ENCODE data around the gene DPP9. TPM values are rescaled to one million over a fixed set of nuclear protein-coding genes. Genes with fewer than 3 reads are reported as not detected.

The DPP9 gene
- total RNA-seq: 100 to 1,000 TPM in 1 of 2 donors, 10 to 100 TPM in 1; 56.3 to 100 TPM

GRCh38 chr19:4723595-4724514 lies at the start of gene DPP9:
TSS of gene DPP9 (minus strand) at chr19:4723842. CDS start at chr19:4719906, 3,936 bp downstream.
- peak; percentile 14 for TF ChIP-seq CTCF (IDR thresholded peaks at IDR 0.05)
- Histone ChIP-seq H3K4me1 (peaks cover 11% of the 10 kb centered on the region), H3K27ac (peak within 1 kb of the TSS; percentile 86), H3K9me3 (no peaks in the 10 kb centered on the region), H3K9ac (ENCODE audit: low read depth in 2 of 2, low read length in 2 of 2) (peak within 1 kb of the TSS; percentile 94 to 99), H3K27me3 (no peaks in the 10 kb centered on the region), H3K36me3 (no peaks in the 10 kb centered on the region), H3K4me3 (peak within 1 kb of the TSS; percentile 94)
- DNase-seq: peak; percentile 97
- intact Hi-C loops (cut with DNase I): no loop called here

GRCh38 chr19:4773047-4773640 lies 49.5 kb upstream of the DPP9 start:
- Histone ChIP-seq H3K4me3 (no peak overlapping the region), H3K36me3 (no peaks in the 10 kb centered on the region), H3K9ac (ENCODE audit: low read depth in 2 of 2, low read length in 2 of 2) (no peak overlapping the region), H3K9me3 (no peaks in the 10 kb centered on the region), H3K27ac (no peak overlapping the region), H3K27me3 (no peaks in the 10 kb centered on the region), H3K4me1 (no peaks in the 10 kb centered on the region)
- no peak for DNase-seq
- intact Hi-C loops (cut with DNase I): no loop called here
- TF ChIP-seq CTCF (IDR thresholded peaks at IDR 0.05): no peak

GRCh38 chr19:4772566-4772965 lies 48.9 kb upstream of the DPP9 start:
- H3K27ac ChIP-seq: no peak overlapping the region
- H3K4me1 ChIP-seq: no peaks in the 10 kb centered on the region
- H3K27me3 ChIP-seq: no peaks in the 10 kb centered on the region
- H3K9ac ChIP-seq (ENCODE audit: low read depth in 2 of 2, low read length in 2 of 2): no peak overlapping the region
- H3K36me3 ChIP-seq: no peaks in the 10 kb centered on the region
- H3K4me3 ChIP-seq: no peak overlapping the region
- no peak for DNase-seq
- TF ChIP-seq CTCF (IDR thresholded peaks at IDR 0.05): no peak
- intact Hi-C loops (cut with DNase I): no loop called here
- H3K9me3 ChIP-seq: no peaks in the 10 kb centered on the region

- TF ChIP-seq CTCF (IDR thresholded peaks at IDR 0.05): no peak
- peak; percentile 86 for DNase-seq
- intact Hi-C loops (cut with DNase I): no loop called here
- Histone ChIP-seq H3K36me3 (no peaks in the 10 kb centered on the region), H3K9me3 (no peaks in the 10 kb centered on the region), H3K9ac (ENCODE audit: low read depth in 2 of 2, low read length in 2 of 2) (no peak overlapping the region), H3K4me3 (no peak overlapping the region), H3K27me3 (no peaks in the 10 kb centered on the region), H3K27ac (no peak overlapping the region), H3K4me1 (no peaks in the 10 kb centered on the region)
These were observed 45.5 kb upstream of the DPP9 start for GRCh38 chr19:4768934-4769777.

GRCh38 chr19:4764393-4764660 lies 40.7 kb upstream of the DPP9 start:
- intact Hi-C loops (cut with DNase I): no loop called here

More at GRCh38 chr19:4764393-4764660, 40.7 kb upstream of the DPP9 start:
- Histone ChIP-seq H3K4me1 (peaks cover 5% of the 10 kb centered on the region), H3K9ac (ENCODE audit: low read depth in 2 of 2, low read length in 2 of 2) (no peak overlapping the region), H3K27ac (no peak overlapping the region), H3K27me3 (no peaks in the 10 kb centered on the region), H3K4me3 (no peak overlapping the region), H3K9me3 (no peaks in the 10 kb centered on the region), H3K36me3 (no peaks in the 10 kb centered on the region)
- no peak for TF ChIP-seq CTCF (IDR thresholded peaks at IDR 0.05)
- no peak for DNase-seq
